H1 (cell line): ENCODE data around the gene LMTK2. TPM values are rescaled to one million over a fixed set of nuclear protein-coding genes. Genes with fewer than 3 reads are reported as not detected.

ENCODE experiments used
- CTCF ChIA-PET: fragments of 300-600 bp; sonication (Branson Sonifier 250); formaldehyde crosslinking; loops from one replicate; lab custom pipeline; 2021; ENCODE audit not compliant: partially characterized antibody; lab: Charles Lee
- POLR2A ChIA-PET: fragments of 300-600 bp; sonication (Branson Sonifier 250); formaldehyde crosslinking; loops from one replicate; lab custom pipeline; 2021; ENCODE audit warnings: inconsistent platforms; ENCODE audit not compliant: partially characterized antibody; lab: Charles Lee
- DNase-seq, 2 experiments: peaks; one replicate each; pipeline versions ENCODE4 v3.0.0 to v3.0.0-alpha.2; 2010 to 2022; ENCODE audit warnings: low spot score in 2 of 2, low read depth in 1 of 2, mixed read lengths in 1 of 2
- FAIRE-seq: peaks from 2 replicates; lab custom pipeline; 2011; peaks lifted over from hg19 to GRCh38; lab: Jason Lieb, UNC
- H2AFZ ChIP-seq: 2 replicates; pipeline ENCODE4 v1.8.1; 2012; ENCODE audit warnings: low read length, inconsistent platforms
- H2AK5ac ChIP-seq: 2 replicates; pipeline ENCODE4 v1.6.1; 2013; ENCODE audit warnings: low read depth, low read length
- H2BK120ac ChIP-seq: replicated peaks from 2 replicates; pipeline ENCODE3; 2013; ENCODE audit warnings: low read depth, low read length, inconsistent platforms
- H2BK12ac ChIP-seq: 2 replicates; pipeline ENCODE4 v1.6.1; 2013; ENCODE audit warnings: low read depth, low read length
- H2BK15ac ChIP-seq: 2 replicates; pipeline ENCODE4 v1.6.1; 2013; ENCODE audit warnings: low read length
- H2BK20ac ChIP-seq: 2 replicates; pipeline ENCODE4 v1.6.1; 2013; ENCODE audit warnings: low read length
- H2BK5ac ChIP-seq: 2 replicates; pipeline ENCODE4 v1.6.1; 2013; ENCODE audit warnings: low read depth, low read length
- H3K14ac ChIP-seq: 2 replicates; pipeline ENCODE4 v1.6.1; 2013; ENCODE audit warnings: inconsistent platforms; ENCODE audit not compliant: insufficient read length
- H3K18ac ChIP-seq: 2 replicates; pipeline ENCODE4 v1.6.1; 2013; ENCODE audit warnings: low read length; ENCODE audit errors: extremely low read depth
- H3K23ac ChIP-seq: 2 replicates; pipeline ENCODE4 v1.6.1; 2013; ENCODE audit warnings: inconsistent platforms; ENCODE audit not compliant: insufficient read length
- H3K23me2 ChIP-seq: 2 replicates; pipeline ENCODE4 v1.6.1; 2013; ENCODE audit warnings: low read depth, low read length
- H3K27ac ChIP-seq: 2 replicates; pipeline ENCODE4 v1.6.1; 2011; ENCODE audit warnings: low read depth, low read length, inconsistent platforms
- H3K27me3 ChIP-seq, 4 experiments: replicated peaks in 1 of 4; 1 replicate in 1 of 4; 2 replicates in 3 of 4; pipeline versions ENCODE4 v1.6.1 to v1.8.1; 2011 to 2013; ENCODE audit warnings: low read length in 3 of 4, mild to moderate bottlenecking in 3 of 4, inconsistent platforms in 2 of 4, mixed read lengths in 2 of 4, moderate library complexity in 1 of 4; ENCODE audit not compliant: control insufficient read depth in 3 of 4, insufficient read depth in 3 of 4; ENCODE audit errors: extremely low read depth in 1 of 4
- H3K36me3 ChIP-seq, 4 experiments: 2 replicates each; pipeline versions ENCODE4 v1.6.1 to v1.8.1; 2011 to 2013; ENCODE audit warnings: mild to moderate bottlenecking in 4 of 4, low read length in 3 of 4, moderate library complexity in 2 of 4, control low read depth in 1 of 4, inconsistent platforms in 1 of 4; ENCODE audit not compliant: insufficient read depth in 4 of 4, control insufficient read depth in 2 of 4
- H3K4ac ChIP-seq: replicated peaks from 2 replicates; pipeline ENCODE3; 2013; ENCODE audit warnings: low read length, low read depth, mixed read lengths, inconsistent platforms; ENCODE audit not compliant: insufficient read length
- H3K4me1 ChIP-seq, 4 experiments: replicated peaks in 1 of 4; 1 replicate in 1 of 4; 2 replicates in 3 of 4; pipeline versions ENCODE4 v1.6.1 to v1.8.1; 2011 to 2013; ENCODE audit warnings: low read length in 3 of 4, inconsistent platforms in 2 of 4, mixed read lengths in 1 of 4; ENCODE audit not compliant: insufficient read depth in 4 of 4, control insufficient read depth in 3 of 4
- H3K4me2 ChIP-seq, 2 experiments: 2 replicates each; pipeline versions ENCODE4 v1.6.1 to v1.8.1; 2011 to 2013; ENCODE audit warnings: low read depth in 2 of 2, low read length in 2 of 2, control low read depth in 1 of 2, inconsistent platforms in 1 of 2, mild to moderate bottlenecking in 1 of 2; ENCODE audit not compliant: insufficient read depth in 1 of 2
- H3K4me3 ChIP-seq, 4 experiments: fragments of 200-600, 300-600 bp in 1 of 4; sonication (generic), shearing (Covaris generic), sonication (Bioruptor Twin) in 1 of 4; 2 replicates each; pipeline versions ENCODE4 v1.5.1 to v1.8.1; 2011 to 2016; ENCODE audit warnings: low read length in 4 of 4, low read depth in 3 of 4, control low read depth in 2 of 4, inconsistent platforms in 2 of 4, mild to moderate bottlenecking in 2 of 4, mixed read lengths in 1 of 4, moderate library complexity in 1 of 4; ENCODE audit not compliant: insufficient read depth in 2 of 4; ENCODE audit errors: extremely low read depth in 1 of 4
- H3K56ac ChIP-seq: replicated peaks from 2 replicates; pipeline ENCODE3; 2013; ENCODE audit warnings: low read depth, mild to moderate bottlenecking, mixed read lengths, low read length, inconsistent platforms; ENCODE audit not compliant: insufficient read length
- H3K79me1 ChIP-seq: 2 replicates; pipeline ENCODE4 v1.6.1; 2013; ENCODE audit warnings: low read depth, low read length, control low read depth
- H3K79me2 ChIP-seq, 2 experiments: 2 replicates each; pipeline versions ENCODE4 v1.6.1 to v1.8.1; 2012 to 2013; ENCODE audit warnings: low read length in 2 of 2, mild to moderate bottlenecking in 2 of 2, inconsistent platforms in 1 of 2; ENCODE audit not compliant: insufficient read depth in 2 of 2, control insufficient read depth in 1 of 2
- H3K9ac ChIP-seq, 4 experiments: replicated peaks in 1 of 4; 1 replicate in 1 of 4; 2 replicates in 3 of 4; pipeline versions ENCODE4 v1.6.1 to v1.8.1; 2011 to 2013; ENCODE audit warnings: low read depth in 3 of 4, low read length in 3 of 4, control low read depth in 2 of 4, mild to moderate bottlenecking in 2 of 4, moderate library complexity in 2 of 4, inconsistent platforms in 1 of 4; ENCODE audit errors: extremely low read depth in 1 of 4
- H3K9me3 ChIP-seq, 2 experiments: 2 replicates each; pipeline versions ENCODE4 v1.6.1 to v1.8.1; 2012 to 2013; ENCODE audit warnings: mild to moderate bottlenecking in 2 of 2, moderate library complexity in 2 of 2, control low read depth in 1 of 2, inconsistent platforms in 1 of 2, low read depth in 1 of 2, low read length in 1 of 2, mixed read lengths in 1 of 2; ENCODE audit not compliant: insufficient read depth in 2 of 2
- H4K20me1 ChIP-seq, 2 experiments: replicated peaks in 1 of 2; 2 replicates each; pipeline versions ENCODE3 to v1.8.1; 2011 to 2013; ENCODE audit warnings: inconsistent platforms in 2 of 2, low read length in 2 of 2, mild to moderate bottlenecking in 1 of 2; ENCODE audit not compliant: insufficient read depth in 2 of 2, control insufficient read depth in 1 of 2
- H4K5ac ChIP-seq: 2 replicates; pipeline ENCODE4 v1.6.1; 2013; ENCODE audit warnings: low read length, low read depth, mixed read lengths, inconsistent platforms; ENCODE audit not compliant: insufficient read length
- H4K8ac ChIP-seq: 2 replicates; pipeline ENCODE4 v1.8.0; 2013; ENCODE audit warnings: mild to moderate bottlenecking, moderate library complexity, low read length, inconsistent platforms; ENCODE audit not compliant: insufficient read depth; ENCODE audit errors: extremely low read depth
- H4K91ac ChIP-seq: replicated peaks from 2 replicates; pipeline ENCODE3; 2013; ENCODE audit warnings: low read length, mixed read lengths, inconsistent platforms; ENCODE audit not compliant: insufficient read length
- KDM1A ChIP-seq: fragments of 200-600, 300-600 bp; sonication (generic); IDR thresholded peaks from 2 replicates; pipeline ENCODE4 v1.7.1; 2016; ENCODE audit warnings: mild to moderate bottlenecking, low read length, borderline replicate concordance
- RNF2 ChIP-seq: fragments of 200-900, 300-1000 bp; sonication (generic); IDR thresholded peaks from 2 replicates; pipeline ENCODE4 v1.7.1; 2016; ENCODE audit warnings: borderline replicate concordance, low read depth, mild to moderate bottlenecking, antibody characterized with exemption, low read length; ENCODE audit not compliant: poor library complexity, severe bottlenecking; ENCODE audit errors: missing control alignments
- RXRA ChIP-seq: IDR thresholded peaks from 2 replicates; pipeline ENCODE4 v1.6.1; 2011; ENCODE audit warnings: low read depth, mild to moderate bottlenecking, low read length, moderate library complexity; ENCODE audit not compliant: insufficient read depth
- SRF ChIP-seq: IDR thresholded peaks from 2 replicates; pipeline ENCODE4 v1.6.1; 2011; ENCODE audit warnings: mild to moderate bottlenecking, low read depth, low read length, moderate library complexity
- WGBS, 2 experiments: shearing (Covaris generic) in 1 of 2; methylation state at CpG; one replicate each; pipeline versions ENCODE4 v1.1.6 to v1.1.7; 2013 to 2015; ENCODE audit warnings: low lambda C conversion rate in 2 of 2, mixed read lengths in 2 of 2, inconsistent platforms in 1 of 2, low coverage in 1 of 2, missing lambda C conversion rate in 1 of 2; ENCODE audit not compliant: insufficient replicate concordance in 2 of 2, insufficient coverage in 1 of 2, insufficient read length in 1 of 2; ENCODE audit errors: extremely low coverage in 1 of 2, missing lambda C conversion rate in 1 of 2; 5-methylcytosine and 5-hydroxymethylcytosine counted together
- polyA plus RNA-seq, 7 experiments: library from polyadenylated mRNA; depleted of rRNA in 3 of 7; stranded (reverse) in 5 of 7; unstranded in 2 of 7; fragments of >200 nt in 5 of 7; fragments of 200-250 nt in 2 of 7; gene quantifications; 1 replicate in 5 of 7; 2 replicates in 1 of 7; 4 replicates in 1 of 7; pipeline versions ENCODE4 v1.2.1 to v1.2.3, GENCODE V29; 2011 to 2013; ENCODE audit warnings: missing spikeins in 2 of 7, mixed read lengths in 2 of 7
- total RNA-seq: library from RNA; stranded (reverse); fragmentation: NEBNext Ultra II Directional; extraction: Animal tissue kit (Norgen Biotek cat#: 25700); gene quantifications from 2 replicates; pipeline ENCODE4 v1.2.1, GENCODE V29; 2021
- TF ChIP-seq, protein P1 (sequence below): IDR thresholded peaks from 2 replicates; pipeline ENCODE4 v1.6.1; 2012; ENCODE audit warnings: inconsistent platforms

LMTK2 gene
- total and polyA plus RNA-seq, 2 of the 8 experiments (the other 6 are each of a cell fraction or from before 2014, with no cell fraction given), result 9.7 to 30.7 TPM

DNA sequence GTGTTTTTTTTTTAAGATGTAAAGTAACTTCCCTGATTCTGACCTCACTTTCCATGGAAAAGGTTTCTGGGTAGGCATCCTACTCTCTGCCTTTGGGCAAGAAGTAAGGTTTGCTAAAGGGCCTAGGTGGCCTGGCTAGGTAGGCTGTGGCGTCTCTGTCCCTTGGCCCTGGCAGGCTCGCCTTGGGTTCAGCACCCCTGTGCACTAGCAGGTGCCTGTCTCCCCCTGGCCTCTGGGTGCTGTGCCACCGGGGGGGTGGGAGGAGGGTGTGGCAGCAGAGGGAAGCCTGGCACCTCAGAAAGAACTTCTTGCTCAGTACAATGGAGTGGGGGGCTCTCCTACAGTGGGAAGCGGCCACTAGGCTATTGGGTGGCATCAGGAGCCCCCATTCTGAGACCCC lies 131.4 kb downstream of the LMTK2 start:
- FAIRE-seq, result no peak
- no peak overlapping the region for H3K4ac ChIP-seq

More for the DNA sequence above, 131.4 kb downstream of the LMTK2 start:
- H3K14ac ChIP-seq, result no peak overlapping the region
- no peaks in the 10 kb centered on the region for H3K27me3 ChIP-seq
- H4K5ac ChIP-seq, result no peak overlapping the region
- ChIA-PET POLR2A (no interaction called here), CTCF (no interaction called here)
- H3K79me2 ChIP-seq, result no peaks in the 10 kb centered on the region
- H4K91ac ChIP-seq, result no peak overlapping the region
- H3K4me3 ChIP-seq, result no peak overlapping the region
- H3K56ac ChIP-seq, result no peak overlapping the region
- peaks cover 2 to 3% of the 10 kb centered on the region in 2 experiments for H4K20me1 ChIP-seq
- no peaks in the 10 kb centered on the region for H3K9me3 ChIP-seq
- no peak overlapping the region for H2AFZ ChIP-seq
- no peak overlapping the region for H2BK15ac ChIP-seq
- H2BK5ac ChIP-seq, result no peak overlapping the region
- no peak overlapping the region; the same call in 1 of the 2 replicates for H3K27ac ChIP-seq
- H4K8ac ChIP-seq, result no peak overlapping the region
- H2BK20ac ChIP-seq, result no peak overlapping the region
- H3K18ac ChIP-seq, result no peak overlapping the region
- no peak overlapping the region for H3K23ac ChIP-seq
- WGBS, 2 experiments, result 84% methylated on average over 4 of the region's 4 CpGs; no CpG with 5 or more reads in 1 of the 2 experiments
- no peaks in the 10 kb centered on the region for H3K79me1 ChIP-seq
- no peak for DNase-seq
- no peak overlapping the region for H2AK5ac ChIP-seq
- H2BK120ac ChIP-seq, result no peak overlapping the region
- no peak overlapping the region for H2BK12ac ChIP-seq
- H3K23me2 ChIP-seq, result peaks cover 8% of the 10 kb centered on the region; the same call in 1 of the 2 replicates
- H3K36me3 ChIP-seq, result no peaks in the 10 kb centered on the region
- no peak overlapping the region for H3K9ac ChIP-seq
- H3K4me2 ChIP-seq, result no peak overlapping the region
- no peak for TF ChIP-seq SRF
- no peak for TF ChIP-seq KDM1A
- TF ChIP-seq, protein P1, sequence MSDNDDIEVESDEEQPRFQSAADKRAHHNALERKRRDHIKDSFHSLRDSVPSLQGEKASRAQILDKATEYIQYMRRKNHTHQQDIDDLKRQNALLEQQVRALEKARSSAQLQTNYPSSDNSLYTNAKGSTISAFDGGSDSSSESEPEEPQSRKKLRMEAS, result no peak
- TF ChIP-seq RNF2, result no peak
- TF ChIP-seq RXRA, result no peak
- H3K4me1 ChIP-seq, result peaks cover 0 to 6% (median 0%) of the 10 kb centered on the region in 4 experiments; a peak in 3 of 7 replicates
